Embryonic facial prominence (tissue), 1 donor: ENCODE data around the gene PRAMEF5.
"Not testable (repeated sequence)": the region's sequence is repeated elsewhere in the genome, so short reads cannot be mapped to it uniquely, and the experiment has no call there.

ENCODE experiments used
- DNase-seq: peaks from one replicate; pipeline ENCODE4 v3.0.0-alpha.2; 2016; ENCODE audit errors: extremely low spot score

The PRAMEF5 gene

DNA sequence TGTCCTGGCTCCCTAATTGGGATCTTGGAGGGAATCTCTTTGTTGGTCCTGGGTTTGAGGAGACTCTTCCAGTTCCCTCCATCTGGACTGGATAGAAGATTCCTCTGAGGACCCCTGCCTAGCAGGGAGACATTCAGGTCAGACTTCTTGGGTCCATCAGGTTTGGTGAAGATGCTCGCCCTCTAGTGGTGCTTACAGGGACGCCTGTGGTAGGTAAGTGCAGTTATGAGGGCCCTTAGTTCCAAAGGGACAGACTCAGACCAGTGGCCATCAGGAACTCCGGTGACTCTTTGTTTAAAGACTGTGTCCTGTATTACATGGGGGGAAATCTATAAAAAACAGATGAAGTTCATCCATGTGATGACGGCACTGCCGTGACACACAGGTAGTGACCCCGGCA lies 23.0 kb downstream of the PRAMEF5 start:
- DNase-seq, result not testable (repeated sequence)

DNA sequence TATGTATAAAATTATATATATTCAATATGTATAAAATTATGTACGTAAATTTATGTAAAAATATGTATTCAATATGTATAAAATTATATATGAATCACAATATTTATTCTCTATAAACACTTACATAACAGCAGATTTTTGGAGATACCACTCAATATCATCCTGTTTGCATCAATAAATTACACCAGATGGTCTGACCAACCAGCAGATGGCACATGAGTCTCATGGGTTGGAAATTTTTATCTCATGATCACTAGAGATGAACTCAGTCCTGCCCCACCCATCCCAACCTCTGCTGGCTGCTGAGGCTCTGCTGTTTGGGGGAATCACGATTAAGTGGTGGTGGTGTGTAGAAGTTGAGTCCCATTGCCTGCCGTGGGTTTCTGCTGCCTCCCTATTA lies 25.6 kb downstream of the PRAMEF5 start:
- DNase-seq, result not testable (repeated sequence)

DNA sequence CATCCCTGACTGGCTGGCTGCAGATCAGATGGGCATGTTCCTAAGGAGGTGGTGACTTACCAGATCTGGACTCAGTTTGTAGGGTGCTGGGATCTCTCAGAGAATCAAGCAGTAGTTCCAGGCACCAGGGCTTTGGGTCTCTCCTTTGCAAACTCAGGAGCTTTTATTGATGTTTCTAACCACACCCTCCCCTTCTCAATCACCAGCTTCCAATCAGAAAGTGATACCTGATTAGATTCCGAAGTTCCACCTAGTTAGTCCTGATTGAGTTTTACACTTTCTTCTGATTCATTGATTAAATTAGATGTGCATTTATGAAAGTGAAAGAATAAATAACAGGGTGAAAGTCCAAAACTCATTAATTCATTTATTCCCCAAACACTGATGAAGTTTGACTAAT lies 31.0 kb downstream of the PRAMEF5 start, which contains the start of gene PRAMEF8:
Gene PRAMEF8 (minus strand): TSS at position 101 of the 400 bp plus-strand sequence. CDS start 1,046 bp downstream, outside the sequence.
- DNase-seq, result not testable (repeated sequence)

DNA sequence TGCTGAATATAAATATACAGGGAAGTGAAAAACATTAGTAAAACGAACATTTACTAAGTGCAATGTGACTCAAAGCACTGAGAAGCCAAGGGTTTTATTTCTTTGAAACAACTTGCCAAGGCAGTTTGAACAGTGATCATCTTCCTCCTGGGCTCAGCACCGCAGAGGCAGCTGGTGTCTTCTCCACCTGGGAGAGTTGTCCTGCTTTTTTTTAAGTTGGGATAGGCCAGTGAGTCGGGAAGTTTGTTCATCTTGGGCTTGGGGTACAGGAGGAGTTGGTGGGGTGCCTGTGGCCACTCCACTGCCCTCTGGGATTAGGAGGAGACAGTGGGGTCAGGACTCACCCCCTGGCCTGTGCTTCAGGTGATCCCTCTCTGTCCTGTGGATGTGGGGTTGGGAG lies 35.0 kb downstream of the PRAMEF5 start:
- not testable (repeated sequence) for DNase-seq

DNA sequence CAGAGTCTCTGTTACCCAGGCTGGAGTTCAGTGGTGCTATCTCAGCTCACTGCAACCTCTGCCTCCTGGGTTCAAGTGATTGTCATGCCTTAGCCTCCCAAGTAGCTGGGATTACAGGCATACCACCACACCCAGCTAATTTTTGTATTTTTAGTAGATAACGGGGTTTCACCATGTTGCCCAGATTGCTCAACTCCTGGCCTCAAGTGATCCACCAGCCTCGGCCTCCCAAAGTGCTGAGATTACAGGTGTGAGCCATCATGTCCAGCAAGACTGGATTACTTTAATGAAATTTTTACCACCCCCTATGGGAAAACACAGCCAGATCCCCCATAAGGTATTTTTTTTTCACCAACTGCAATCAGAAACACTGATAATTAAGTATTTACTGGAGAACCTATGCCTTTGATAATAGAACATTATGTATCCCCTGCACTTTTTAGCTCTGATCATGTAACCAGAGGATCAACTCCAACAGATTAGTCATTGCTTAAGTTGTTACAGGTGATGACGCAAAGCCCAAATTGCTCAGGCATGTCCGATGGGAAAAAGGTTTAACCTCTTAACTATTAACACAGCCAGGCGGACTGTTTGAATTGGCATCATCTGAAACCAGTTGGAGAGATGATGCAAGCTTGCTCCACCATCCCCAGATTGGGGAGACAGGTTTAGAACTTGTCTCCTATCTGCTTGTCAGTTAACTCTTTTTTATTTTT lies 43.4 kb downstream of the PRAMEF5 start:
- not testable (repeated sequence) for DNase-seq

DNA sequence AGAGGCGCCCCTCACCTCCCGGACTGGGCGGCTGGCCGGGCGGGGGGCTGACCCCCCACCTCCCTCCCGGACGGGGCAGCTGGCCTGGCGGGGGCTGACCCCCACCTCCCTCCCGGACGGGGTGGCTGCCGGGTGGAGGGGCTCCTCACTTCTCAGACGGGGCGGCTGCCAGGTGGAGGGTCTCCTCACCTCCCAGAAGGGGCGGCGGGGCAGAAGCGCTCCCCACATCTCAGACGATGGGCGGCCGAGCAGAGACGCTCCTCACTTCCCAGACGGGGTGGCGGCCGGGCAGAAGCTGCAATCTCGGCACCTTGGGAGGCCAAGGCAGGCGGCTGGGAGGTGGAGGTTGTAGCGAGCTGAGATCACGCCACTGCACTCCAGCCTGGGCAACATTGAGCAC lies 44.7 kb downstream of the PRAMEF5 start:
- not testable (repeated sequence) for DNase-seq

DNA sequence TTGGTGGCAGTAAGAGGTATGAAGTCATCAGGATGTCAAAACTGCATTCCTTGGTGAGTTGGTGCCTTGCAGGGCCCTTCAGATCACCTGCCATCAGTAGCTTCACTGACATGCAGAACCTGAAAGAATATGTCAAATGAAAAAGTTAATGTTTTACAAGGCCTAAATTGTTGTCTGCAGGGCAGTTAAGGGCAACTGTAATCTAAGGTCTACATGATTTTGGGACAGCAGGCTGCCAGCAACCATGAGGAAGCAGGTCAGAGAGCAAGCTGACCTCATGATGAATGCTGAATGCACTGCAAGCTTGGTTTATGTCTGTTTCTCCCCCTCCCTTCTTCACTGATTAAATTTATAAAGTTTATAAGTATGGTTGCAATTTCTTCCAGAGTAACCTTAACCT lies 48.2 kb downstream of the PRAMEF5 start:
- DNase-seq, result not testable (repeated sequence)

DNA sequence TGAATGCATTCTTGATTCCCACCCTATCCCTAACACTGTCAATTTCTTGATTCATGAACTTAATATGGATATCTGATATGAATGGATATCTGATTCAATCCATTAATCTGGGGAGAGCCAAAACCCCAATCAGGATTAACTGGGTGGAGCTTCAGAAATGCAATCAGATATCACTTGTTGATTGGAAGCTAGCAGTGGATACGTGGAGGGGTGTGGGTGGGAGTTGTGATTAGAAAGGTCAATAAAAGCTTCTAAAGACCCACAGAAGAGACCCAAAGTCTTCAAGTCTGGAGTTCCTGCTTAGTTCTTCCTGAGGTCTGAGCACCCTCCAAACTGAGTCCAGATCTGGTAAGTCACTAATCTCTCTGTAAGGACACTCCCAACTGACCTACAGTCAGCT lies 49.2 kb downstream of the PRAMEF5 start, which contains the start of gene PRAMEF33:
Gene PRAMEF33 (plus strand): TSS at position 301 of the 400 bp plus-strand sequence. CDS start 2,416 bp downstream, outside the sequence.
- DNase-seq, result not testable (repeated sequence)
